ENCODE results near the gene CD6.
"Not testable (repeated sequence)": the region's sequence is repeated elsewhere in the genome, so short reads cannot be mapped to it uniquely, and the experiment has no call there.

Gene CD6

GRCh38 chr11:60954421-60954820 lies 17.1 kb upstream of the CD6 start:
- no peak for DNase-seq

GRCh38 chr11:60955571-60955970 lies 15.9 kb upstream of the CD6 start:
- DNase-seq, result no peak

- DNase-seq, result no peak
Measured at GRCh38 chr11:60957188-60957587, 14.3 kb upstream of the CD6 start.

- no peak for DNase-seq
Measured at GRCh38 chr11:60959431-60959830, 12.0 kb upstream of the CD6 start.

- DNase-seq, result no peak
Measured at GRCh38 chr11:60960405-60960804, 11.1 kb upstream of the CD6 start.

GRCh38 chr11:60964801-60965200 lies 6.7 kb upstream of the CD6 start:
- DNase-seq, result no peak

- DNase-seq, result no peak
Measured at GRCh38 chr11:60966890-60967289, 4.6 kb upstream of the CD6 start.

- DNase-seq, result no peak
Measured at GRCh38 chr11:60968223-60968622, 3.3 kb upstream of the CD6 start.

- peak; percentile 82 for DNase-seq
Measured at GRCh38 chr11:60970369-60970774, 1.1 kb upstream of the CD6 start.

- no peak for DNase-seq
Measured at GRCh38 chr11:60970890-60971289, 590 bp upstream of the CD6 start.

- peak; percentile 46 for DNase-seq
Measured at GRCh38 chr11:60972182-60973030, 926 bp downstream of the CD6 start.

GRCh38 chr11:60973699-60974098 lies 2.2 kb downstream of the CD6 start:
- DNase-seq, result no peak

- DNase-seq, result not testable (repeated sequence)
Measured at GRCh38 chr11:60974316-60974715, 2.8 kb downstream of the CD6 start.

- DNase-seq, result no peak
Measured at GRCh38 chr11:60974726-60975125, 3.2 kb downstream of the CD6 start.

- no peak for DNase-seq
Measured at GRCh38 chr11:60977224-60977623, 5.7 kb downstream of the CD6 start.

GRCh38 chr11:60977836-60978235 lies 6.4 kb downstream of the CD6 start:
- DNase-seq, result no peak

- DNase-seq, result peak; percentile 48
Measured at GRCh38 chr11:60978546-60979380, 7.3 kb downstream of the CD6 start.

GRCh38 chr11:60981515-60981914 lies 10.0 kb downstream of the CD6 start:
- DNase-seq, result no peak

- DNase-seq, result peak; percentile 32
Measured at GRCh38 chr11:60982184-60982583, 10.7 kb downstream of the CD6 start.

- DNase-seq, result no peak
Measured at GRCh38 chr11:60984149-60984548, 12.7 kb downstream of the CD6 start.

- no peak for DNase-seq
Measured at GRCh38 chr11:60984636-60985035, 13.2 kb downstream of the CD6 start.

GRCh38 chr11:60985501-60985900 lies 14.0 kb downstream of the CD6 start:
- no peak for DNase-seq

- DNase-seq, result peak; percentile 90
Measured at GRCh38 chr11:60985991-60986915, 14.8 kb downstream of the CD6 start.
